Activated CD4-positive, alpha-beta memory T cell treated with anti-CD3 and anti-CD28 coated beads for 36 hours (primary cell): ENCODE measurements around the gene SEMA6B. TPM values are rescaled to one million over a fixed set of nuclear protein-coding genes. Genes with fewer than 3 reads are reported as not detected.

Source experiments
- CTCF ChIA-PET: fragments of 350-600 bp; sonication (Branson Sonifier 250); formaldehyde crosslinking; loops from one replicate; lab custom pipeline; 2021; ENCODE audit warnings: antibody characterized with exemption, inconsistent platforms; lab: Charles Lee
- POLR2A ChIA-PET: fragments of 350-600 bp; sonication (Branson Sonifier 250); formaldehyde crosslinking; loops from one replicate; lab custom pipeline; 2021; ENCODE audit warnings: antibody characterized with exemption; lab: Charles Lee
- DNase-seq: peaks from one replicate; pipeline ENCODE4 v3.0.0-alpha.2; 2020
- H3K27ac Mint-ChIP-seq: one replicate; pipeline ENCODE4 v1.8.0; 2021; ENCODE audit warnings: mixed read lengths
- H3K27me3 Mint-ChIP-seq: one replicate; pipeline ENCODE4 v1.8.0; 2021; ENCODE audit warnings: mixed read lengths
- H3K36me3 Mint-ChIP-seq: one replicate; pipeline ENCODE4 v1.8.0; 2021; ENCODE audit warnings: mixed read lengths
- H3K4me1 Mint-ChIP-seq: one replicate; pipeline ENCODE4 v1.8.0; 2021; ENCODE audit warnings: low read depth, mixed read lengths
- H3K4me3 Mint-ChIP-seq: one replicate; pipeline ENCODE4 v1.8.0; 2021; ENCODE audit warnings: mild to moderate bottlenecking, mixed read lengths
- H3K9me3 Mint-ChIP-seq: one replicate; pipeline ENCODE4 v1.8.0; 2021; ENCODE audit warnings: mixed read lengths
- intact Hi-C: fragments of 100-400 bp; cut with micrococcal nuclease; formaldehyde crosslinking; loops from one replicate; pipeline ENCODE4 v1.15.1; 2023
- total RNA-seq, 2 experiments: library from RNA; stranded (reverse); gene quantifications; one replicate each; pipeline ENCODE4 v1.2.3, GENCODE V29; 2021

The SEMA6B gene
- total RNA-seq, 2 experiments from 2014 or later = 0.19 TPM; not detected in 1

GRCh38 chr19:4525563-4526002 is 33.9 kb downstream of the SEMA6B start:
- Mint-ChIP-seq H3K36me3 (no peaks in the 10 kb centered on the region), H3K4me3 (no peak overlapping the region), H3K4me1 (no peaks in the 10 kb centered on the region), H3K27me3 (peaks cover 7% of the 10 kb centered on the region), H3K27ac (no peak overlapping the region), H3K9me3 (no peaks in the 10 kb centered on the region)
- intact Hi-C loops = loop anchor here (10.0 kb wide), 1 partner anchor 261 kb away; no protein-coding TSS in a partner anchor
- ChIA-PET POLR2A (no interaction called here), CTCF (interaction anchor here (0.6 to 3.3 kb wide), 20 partner anchors 10 to 291 kb away, joined by 3 to 33 read pairs (median 4); partner anchors contain the start of genes MPND, PLIN5 and YJU2)
- no peak for DNase-seq

GRCh38 chr19:4524808-4525562 is 34.5 kb downstream of the SEMA6B start:
- DNase-seq = peak; percentile 80
- H3K4me3 Mint-ChIP-seq = no peak overlapping the region
- H3K4me1 Mint-ChIP-seq = no peaks in the 10 kb centered on the region
- CTCF ChIA-PET = interaction anchor here (0.6 to 3.3 kb wide), 25 partner anchors 10 to 291 kb away, joined by 3 to 33 read pairs (median 4); partner anchors contain the start of genes MPND, PLIN5 and YJU2
- no peak overlapping the region for H3K27ac Mint-ChIP-seq
- H3K36me3 Mint-ChIP-seq = no peaks in the 10 kb centered on the region
- POLR2A ChIA-PET = no interaction called here
- intact Hi-C loops = loop anchor here (10.0 kb wide), 1 partner anchor 260 kb away; no protein-coding TSS in a partner anchor
- no peaks in the 10 kb centered on the region for H3K9me3 Mint-ChIP-seq
- peaks cover 7% of the 10 kb centered on the region for H3K27me3 Mint-ChIP-seq

DNA sequence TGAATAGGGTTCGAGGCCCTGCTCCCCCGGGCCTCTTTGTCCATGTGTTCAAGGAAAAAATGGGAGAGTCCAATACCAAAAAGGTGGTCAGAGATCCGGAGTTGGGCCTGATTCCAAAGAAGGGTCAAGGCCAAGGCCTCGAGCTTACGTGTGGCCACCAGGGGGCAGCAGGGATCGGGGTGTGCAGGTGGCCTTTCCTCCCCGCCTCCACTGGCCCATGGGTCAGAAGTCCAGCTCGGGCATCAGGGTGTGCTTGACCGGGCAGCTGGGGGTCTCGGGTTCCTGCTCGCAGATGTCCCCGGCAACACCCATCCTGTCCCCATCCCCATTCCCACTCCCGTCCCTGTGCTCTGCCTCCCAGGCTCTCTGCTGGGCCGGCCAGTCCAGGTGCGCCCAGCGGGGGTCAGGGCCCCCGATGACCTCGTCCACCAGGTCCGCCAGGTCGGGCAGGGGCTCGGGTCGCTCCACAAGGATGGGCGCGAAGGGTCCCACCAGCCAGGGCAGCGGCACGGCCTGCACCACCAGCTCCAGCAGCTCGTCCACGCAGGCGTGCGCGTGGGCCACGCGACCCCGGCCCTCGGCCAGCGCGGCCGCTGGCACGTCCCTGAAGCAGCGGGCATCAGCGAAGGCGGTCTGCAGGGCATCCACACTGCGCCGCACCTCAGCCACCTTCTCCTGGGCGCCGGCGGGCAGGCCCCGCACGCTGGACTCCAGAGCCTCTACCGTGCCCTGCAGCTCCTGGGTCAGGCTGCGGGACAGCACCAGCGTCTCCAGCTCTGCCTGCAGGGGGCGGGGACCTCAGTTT is 36.0 kb downstream of the SEMA6B start:
- POLR2A ChIA-PET = no interaction called here

DNA sequence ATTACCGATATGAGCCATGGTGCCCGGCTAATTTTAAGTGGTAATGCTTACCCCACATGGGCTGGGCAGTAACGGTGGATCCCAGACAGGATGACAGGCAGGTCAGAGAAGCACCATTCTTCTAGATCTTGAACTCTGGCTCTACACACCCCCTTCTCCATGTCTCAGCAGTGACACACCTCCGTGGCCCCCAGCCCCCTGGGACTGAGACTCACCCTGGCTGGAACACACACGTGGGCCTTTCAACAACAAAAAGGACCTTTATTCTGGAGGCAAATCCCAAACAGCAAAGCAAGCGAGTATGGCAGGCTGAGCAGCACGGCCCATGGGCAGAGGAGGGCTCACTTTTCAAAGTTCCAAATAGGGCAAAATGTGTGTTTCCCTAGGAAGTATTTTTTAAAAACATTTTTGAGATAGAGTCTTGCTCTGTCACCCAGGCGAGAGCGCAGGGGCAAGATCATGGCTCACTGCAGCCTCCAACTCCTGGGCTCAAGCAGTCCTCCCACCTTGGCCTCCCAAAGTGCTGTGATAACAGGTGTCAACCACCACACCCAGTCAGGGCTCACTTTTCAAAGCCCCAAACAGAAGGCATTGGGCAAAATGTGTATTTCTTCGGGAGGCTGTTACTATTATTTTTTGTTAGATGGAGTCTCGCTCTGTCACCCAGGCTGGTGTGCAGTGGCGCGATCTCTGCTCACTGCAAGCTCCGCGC is 37.0 kb downstream of the SEMA6B start:
- Mint-ChIP-seq H3K9me3 (no peaks in the 10 kb centered on the region), H3K4me1 (no peaks in the 10 kb centered on the region), H3K27me3 (peaks cover 5% of the 10 kb centered on the region), H3K27ac (no peak overlapping the region), H3K4me3 (no peak overlapping the region), H3K36me3 (no peaks in the 10 kb centered on the region)
- ChIA-PET CTCF (interaction anchor here (0.9 to 3.3 kb wide), 13 partner anchors 7 to 255 kb away, joined by 3 to 17 read pairs (median 4); partner anchors contain the start of genes LRG1 and PLIN5), POLR2A (interaction anchor here (0.5 kb wide), 1 partner anchor 38 kb away, joined by 4 read pairs; no protein-coding TSS in a partner anchor)
- DNase-seq = no peak
- intact Hi-C loops = loop anchor here (10.0 kb wide), 1 partner anchor 258 kb away; no protein-coding TSS in a partner anchor

More for the DNA sequence above, 36.0 kb downstream of the SEMA6B start:
- Mint-ChIP-seq H3K36me3 (no peaks in the 10 kb centered on the region), H3K4me3 (no peak overlapping the region), H3K9me3 (no peaks in the 10 kb centered on the region), H3K27me3 (peaks cover 7% of the 10 kb centered on the region), H3K27ac (no peak overlapping the region), H3K4me1 (no peaks in the 10 kb centered on the region)
- CTCF ChIA-PET = interaction anchor here (0.6 to 3.3 kb wide), 15 partner anchors 9 to 257 kb away, joined by 3 to 17 read pairs (median 4); partner anchors contain the start of genes LRG1 and PLIN5
- DNase-seq = peak; percentile 41
- intact Hi-C loops = loop anchor here (10.0 kb wide), 1 partner anchor 259 kb away; no protein-coding TSS in a partner anchor

GRCh38 chr19:4521888-4522242 is 37.6 kb downstream of the SEMA6B start:
- no peak overlapping the region for H3K27ac Mint-ChIP-seq
- ChIA-PET CTCF (interaction anchor here (0.9 to 2.0 kb wide), 3 partner anchors 13 to 255 kb away, joined by 3 to 10 read pairs (median 3); no protein-coding TSS in a partner anchor), POLR2A (interaction anchor here (0.5 kb wide), 1 partner anchor 39 kb away, joined by 4 read pairs; no protein-coding TSS in a partner anchor)
- no peaks in the 10 kb centered on the region for H3K36me3 Mint-ChIP-seq
- no peak overlapping the region for H3K4me3 Mint-ChIP-seq
- H3K27me3 Mint-ChIP-seq = peaks cover 5% of the 10 kb centered on the region
- no peaks in the 10 kb centered on the region for H3K9me3 Mint-ChIP-seq
- DNase-seq = no peak
- intact Hi-C loops = loop anchor here (10.0 kb wide), 1 partner anchor 257 kb away; no protein-coding TSS in a partner anchor
- no peaks in the 10 kb centered on the region for H3K4me1 Mint-ChIP-seq

DNA sequence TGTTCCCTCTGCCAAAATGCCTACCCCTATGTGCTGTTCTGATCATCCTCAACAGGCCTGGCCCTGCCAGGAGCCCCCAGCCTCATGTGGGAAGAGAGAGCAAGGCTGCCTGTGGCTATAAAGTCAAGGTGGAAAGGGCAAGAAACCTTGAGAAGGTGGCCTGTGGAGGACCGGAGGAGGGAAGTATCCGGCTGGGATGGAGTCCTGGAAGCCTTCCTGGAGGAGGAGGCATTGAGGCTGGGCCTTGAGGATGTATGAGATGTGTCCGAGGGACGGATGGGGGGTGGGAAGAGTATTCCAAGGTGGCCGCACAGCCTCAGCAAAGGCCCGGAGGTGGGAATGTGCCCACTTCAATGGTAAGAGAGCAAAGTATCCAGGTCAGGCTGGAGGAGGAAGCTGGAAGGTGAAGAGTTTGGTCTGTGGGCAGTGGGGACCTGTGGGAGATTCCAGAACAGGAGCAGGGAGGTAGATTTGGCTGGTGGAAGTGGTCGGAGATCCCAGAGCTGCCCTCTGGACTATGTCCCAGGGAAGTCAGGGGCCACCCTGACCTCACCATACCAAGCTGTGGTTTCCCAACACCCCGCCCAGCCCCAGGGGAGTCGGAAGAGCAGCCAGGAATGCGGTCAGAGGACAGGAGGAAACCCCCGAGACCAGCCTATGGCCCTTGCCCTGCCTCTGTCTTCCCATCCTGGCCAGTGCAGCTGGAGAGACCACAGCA is 38.2 kb downstream of the SEMA6B start:
- ChIA-PET CTCF (interaction anchor here (0.9 to 1.4 kb wide), 2 partner anchors 115 to 254 kb away, joined by 3 read pairs; no protein-coding TSS in a partner anchor), POLR2A (interaction anchor here (0.5 kb wide), 1 partner anchor 39 kb away, joined by 4 read pairs; no protein-coding TSS in a partner anchor)
- H3K36me3 Mint-ChIP-seq = no peaks in the 10 kb centered on the region
- DNase-seq = no peak
- no peaks in the 10 kb centered on the region for H3K9me3 Mint-ChIP-seq
- peaks cover 5% of the 10 kb centered on the region for H3K27me3 Mint-ChIP-seq
- H3K27ac Mint-ChIP-seq = no peak overlapping the region
- H3K4me3 Mint-ChIP-seq = no peak overlapping the region
- no peaks in the 10 kb centered on the region for H3K4me1 Mint-ChIP-seq
- intact Hi-C loops = loop anchor here (10.0 kb wide), 1 partner anchor 257 kb away; no protein-coding TSS in a partner anchor

- H3K4me3 Mint-ChIP-seq = no peak overlapping the region
Observed at GRCh38 chr19:4519521-4520277, 39.8 kb downstream of the SEMA6B start.

GRCh38 chr19:4519172-4519496 is 40.4 kb downstream of the SEMA6B start:
- H3K27ac Mint-ChIP-seq = no peak overlapping the region
- H3K36me3 Mint-ChIP-seq = no peaks in the 10 kb centered on the region
- no peaks in the 10 kb centered on the region for H3K4me1 Mint-ChIP-seq
- peaks cover 3% of the 10 kb centered on the region for H3K27me3 Mint-ChIP-seq
- no peak for DNase-seq
- H3K4me3 Mint-ChIP-seq = no peak overlapping the region
- CTCF ChIA-PET = no interaction called here
- POLR2A ChIA-PET = no interaction called here
- no peaks in the 10 kb centered on the region for H3K9me3 Mint-ChIP-seq
- intact Hi-C loops = no loop called here

More at GRCh38 chr19:4519521-4520277, 39.8 kb downstream of the SEMA6B start:
- H3K27me3 Mint-ChIP-seq = peaks cover 3% of the 10 kb centered on the region
- no peak overlapping the region for H3K27ac Mint-ChIP-seq
- no peaks in the 10 kb centered on the region for H3K4me1 Mint-ChIP-seq
- DNase-seq = no peak
- ChIA-PET CTCF (no interaction called here), POLR2A (no interaction called here)
- no peaks in the 10 kb centered on the region for H3K36me3 Mint-ChIP-seq
- no peaks in the 10 kb centered on the region for H3K9me3 Mint-ChIP-seq
- intact Hi-C loops = loop anchor here (10.0 kb wide), 1 partner anchor 255 kb away; no protein-coding TSS in a partner anchor

DNA sequence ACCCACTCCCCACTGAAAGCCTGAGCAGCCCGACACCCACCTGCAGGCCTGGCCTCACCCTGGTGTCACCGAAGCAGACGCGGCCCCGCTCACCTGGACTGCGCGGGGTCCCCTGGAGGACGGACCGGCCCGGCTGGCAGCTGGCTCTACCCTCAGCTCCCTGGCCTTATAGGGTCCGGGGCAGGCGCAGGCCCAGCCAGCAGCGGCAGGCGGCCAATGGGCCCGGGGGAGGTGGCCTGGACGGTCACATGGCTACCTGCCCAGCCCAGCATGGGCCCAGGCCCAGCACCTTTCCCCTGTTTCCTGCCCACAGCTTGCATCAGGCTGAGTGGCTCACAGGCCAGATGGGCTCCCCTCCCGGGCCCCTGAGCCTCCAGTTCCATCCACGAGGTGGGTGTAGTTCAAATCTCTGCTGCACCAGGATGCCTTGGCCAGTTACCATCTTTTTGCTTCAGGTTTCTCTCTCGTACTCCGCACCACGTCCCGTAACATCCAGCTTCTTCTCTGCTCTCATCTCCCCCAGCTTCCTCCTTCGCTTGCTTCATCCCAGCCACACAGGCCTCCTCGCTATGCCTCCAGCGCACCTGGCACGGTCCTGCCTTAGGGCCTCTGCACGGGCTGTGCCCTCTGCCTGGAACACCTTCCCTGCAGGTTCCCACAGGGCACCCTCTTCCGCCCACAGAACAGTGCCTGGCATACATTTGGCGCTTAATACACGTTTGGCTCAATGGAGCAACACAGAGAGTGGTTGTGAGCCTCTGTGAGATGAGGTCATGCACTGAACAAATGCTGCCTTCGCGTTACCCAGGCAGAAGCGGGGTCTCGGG is 40.9 kb downstream of the SEMA6B start, which contains the start of gene PLIN4:
PLIN4 (minus strand) TSS at position 142 of the 827 bp plus-strand sequence. CDS start 214 bp downstream, outside the sequence.
- Mint-ChIP-seq H3K9me3 (no peaks in the 10 kb centered on the region), H3K4me1 (no peaks in the 10 kb centered on the region), H3K27me3 (peaks cover 3% of the 10 kb centered on the region), H3K36me3 (no peaks in the 10 kb centered on the region), H3K27ac (no peak within 1 kb of the TSS), H3K4me3 (no peak within 1 kb of the TSS)
- intact Hi-C loops = no loop called here
- ChIA-PET CTCF (no interaction called here), POLR2A (no interaction called here)
- DNase-seq = no peak
